ENCODE results near the gene XYLT1.

DNA sequence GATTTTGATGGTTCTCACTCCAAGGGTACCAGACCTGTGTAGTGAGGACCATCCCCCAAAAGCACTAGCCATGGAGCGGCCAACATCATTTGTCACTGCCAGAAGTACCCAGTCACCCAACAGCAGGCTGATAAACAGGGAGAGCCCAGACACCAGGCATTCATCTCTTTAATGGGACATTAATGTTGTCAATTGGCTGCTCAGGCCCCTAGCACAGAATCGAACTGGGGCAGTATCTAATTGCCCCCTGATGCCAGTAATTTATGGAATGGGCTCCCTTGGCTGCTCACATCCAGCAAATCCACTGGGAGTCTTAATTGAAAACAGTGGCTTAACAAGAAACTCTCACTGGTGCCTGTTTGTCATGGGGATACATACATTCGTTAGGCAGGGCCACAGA is 344.6 kb downstream of the XYLT1 start:
- TF ChIP-seq OVOL3 (tag by site-specific recombination; IDR thresholded peaks at IDR 0.05) (no peak), ZNF624 (tag by site-specific recombination; IDR thresholded peaks at IDR 0.05) (no peak), ZNF350 (tag by site-specific recombination; IDR thresholded peaks at IDR 0.05) (no peak), YY1 (tag by site-specific recombination; IDR thresholded peaks at IDR 0.05) (no peak), ZBTB1 (tag by site-specific recombination; IDR thresholded peaks at IDR 0.05) (no peak), ZNF555 (tag by site-specific recombination; conservative IDR thresholded peaks at IDR 0.05) (no peak), ZNF114 (tag by site-specific recombination; IDR thresholded peaks at IDR 0.05) (no peak), SETDB1 (IDR thresholded peaks at IDR 0.05; ENCODE audit: insufficient read length, low read length) (no peak)
- TF ChIP-seq, protein P1, sequence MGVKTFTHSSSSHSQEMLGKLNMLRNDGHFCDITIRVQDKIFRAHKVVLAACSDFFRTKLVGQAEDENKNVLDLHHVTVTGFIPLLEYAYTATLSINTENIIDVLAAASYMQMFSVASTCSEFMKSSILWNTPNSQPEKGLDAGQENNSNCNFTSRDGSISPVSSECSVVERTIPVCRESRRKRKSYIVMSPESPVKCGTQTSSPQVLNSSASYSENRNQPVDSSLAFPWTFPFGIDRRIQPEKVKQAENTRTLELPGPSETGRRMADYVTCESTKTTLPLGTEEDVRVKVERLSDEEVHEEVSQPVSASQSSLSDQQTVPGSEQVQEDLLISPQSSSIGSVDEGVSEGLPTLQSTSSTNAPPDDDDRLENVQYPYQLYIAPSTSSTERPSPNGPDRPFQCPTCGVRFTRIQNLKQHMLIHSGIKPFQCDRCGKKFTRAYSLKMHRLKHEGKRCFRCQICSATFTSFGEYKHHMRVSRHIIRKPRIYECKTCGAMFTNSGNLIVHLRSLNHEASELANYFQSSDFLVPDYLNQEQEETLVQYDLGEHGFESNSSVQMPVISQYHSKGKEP (tag by site-specific recombination; IDR thresholded peaks at IDR 0.05): no peak
- TF ChIP-seq, protein P2, sequence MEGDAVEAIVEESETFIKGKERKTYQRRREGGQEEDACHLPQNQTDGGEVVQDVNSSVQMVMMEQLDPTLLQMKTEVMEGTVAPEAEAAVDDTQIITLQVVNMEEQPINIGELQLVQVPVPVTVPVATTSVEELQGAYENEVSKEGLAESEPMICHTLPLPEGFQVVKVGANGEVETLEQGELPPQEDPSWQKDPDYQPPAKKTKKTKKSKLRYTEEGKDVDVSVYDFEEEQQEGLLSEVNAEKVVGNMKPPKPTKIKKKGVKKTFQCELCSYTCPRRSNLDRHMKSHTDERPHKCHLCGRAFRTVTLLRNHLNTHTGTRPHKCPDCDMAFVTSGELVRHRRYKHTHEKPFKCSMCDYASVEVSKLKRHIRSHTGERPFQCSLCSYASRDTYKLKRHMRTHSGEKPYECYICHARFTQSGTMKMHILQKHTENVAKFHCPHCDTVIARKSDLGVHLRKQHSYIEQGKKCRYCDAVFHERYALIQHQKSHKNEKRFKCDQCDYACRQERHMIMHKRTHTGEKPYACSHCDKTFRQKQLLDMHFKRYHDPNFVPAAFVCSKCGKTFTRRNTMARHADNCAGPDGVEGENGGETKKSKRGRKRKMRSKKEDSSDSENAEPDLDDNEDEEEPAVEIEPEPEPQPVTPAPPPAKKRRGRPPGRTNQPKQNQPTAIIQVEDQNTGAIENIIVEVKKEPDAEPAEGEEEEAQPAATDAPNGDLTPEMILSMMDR (tag by site-specific recombination; IDR thresholded peaks at IDR 0.05): no peak
- TF ChIP-seq, protein P3, sequence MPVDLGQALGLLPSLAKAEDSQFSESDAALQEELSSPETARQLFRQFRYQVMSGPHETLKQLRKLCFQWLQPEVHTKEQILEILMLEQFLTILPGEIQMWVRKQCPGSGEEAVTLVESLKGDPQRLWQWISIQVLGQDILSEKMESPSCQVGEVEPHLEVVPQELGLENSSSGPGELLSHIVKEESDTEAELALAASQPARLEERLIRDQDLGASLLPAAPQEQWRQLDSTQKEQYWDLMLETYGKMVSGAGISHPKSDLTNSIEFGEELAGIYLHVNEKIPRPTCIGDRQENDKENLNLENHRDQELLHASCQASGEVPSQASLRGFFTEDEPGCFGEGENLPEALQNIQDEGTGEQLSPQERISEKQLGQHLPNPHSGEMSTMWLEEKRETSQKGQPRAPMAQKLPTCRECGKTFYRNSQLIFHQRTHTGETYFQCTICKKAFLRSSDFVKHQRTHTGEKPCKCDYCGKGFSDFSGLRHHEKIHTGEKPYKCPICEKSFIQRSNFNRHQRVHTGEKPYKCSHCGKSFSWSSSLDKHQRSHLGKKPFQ (tag by site-specific recombination; IDR thresholded peaks at IDR 0.05): no peak
- TF ChIP-seq, protein P4, sequence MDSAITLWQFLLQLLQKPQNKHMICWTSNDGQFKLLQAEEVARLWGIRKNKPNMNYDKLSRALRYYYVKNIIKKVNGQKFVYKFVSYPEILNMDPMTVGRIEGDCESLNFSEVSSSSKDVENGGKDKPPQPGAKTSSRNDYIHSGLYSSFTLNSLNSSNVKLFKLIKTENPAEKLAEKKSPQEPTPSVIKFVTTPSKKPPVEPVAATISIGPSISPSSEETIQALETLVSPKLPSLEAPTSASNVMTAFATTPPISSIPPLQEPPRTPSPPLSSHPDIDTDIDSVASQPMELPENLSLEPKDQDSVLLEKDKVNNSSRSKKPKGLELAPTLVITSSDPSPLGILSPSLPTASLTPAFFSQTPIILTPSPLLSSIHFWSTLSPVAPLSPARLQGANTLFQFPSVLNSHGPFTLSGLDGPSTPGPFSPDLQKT (IDR thresholded peaks at IDR 0.05; ENCODE audit: borderline replicate concordance, low read depth, low read length): no peak

All from HEK293 (cell line).